SK-N-MC (cell line): Measurements from ENCODE around the gene KCTD5.
"Not testable (repeated sequence)": the region's sequence is repeated elsewhere in the genome, so short reads cannot be mapped to it uniquely, and the experiment has no call there.

Source experiments
- DNase-seq: peaks from one replicate; pipeline ENCODE4 v3.0.0-alpha.2; 2011; ENCODE audit warnings: low read depth, low spot score
- H3K27ac ChIP-seq: fragments of 200-600 bp; sonication (generic); 2 replicates; pipeline ENCODE4 v1.5.1; 2016; ENCODE audit warnings: mixed run types
- H3K36me3 ChIP-seq: fragments of 200-600 bp; sonication (generic); 2 replicates; pipeline ENCODE4 v1.6.1; 2017; ENCODE audit warnings: antibody characterized with exemption, low read length, mixed read lengths; ENCODE audit not compliant: insufficient read depth
- H3K4me3 ChIP-seq: fragments of 200-600 bp; sonication (generic); 2 replicates; pipeline ENCODE4 v1.5.1; 2016
- H3K9ac ChIP-seq: fragments of 200-600 bp; sonication (generic); 2 replicates; pipeline ENCODE4 v1.8.0; 2017; ENCODE audit warnings: mixed run types, mixed read lengths; ENCODE audit not compliant: insufficient read length
- H3K9me3 ChIP-seq: fragments of 200-600 bp; sonication (generic); 2 replicates; pipeline ENCODE4 v1.6.1; 2017; ENCODE audit warnings: low read depth, mild to moderate bottlenecking, antibody characterized with exemption, low read length, moderate library complexity, mixed read lengths
- EZH2 ChIP-seq: fragments of 200-600 bp; sonication (generic); IDR thresholded peaks from one replicate; pipeline ENCODE4 v1.6.1; 2017; ENCODE audit warnings: antibody characterized with exemption
- FOXP2 ChIP-seq: optimal IDR thresholded peaks from 2 replicates; pipeline ENCODE3; 2011; ENCODE audit warnings: mild to moderate bottlenecking, moderate library complexity; ENCODE audit not compliant: insufficient read depth; ENCODE audit errors: extremely low read length, control extremely low read depth
- POLR2AphosphoS5 ChIP-seq: IDR thresholded peaks from 2 replicates; pipeline ENCODE4 v1.6.1; 2012; ENCODE audit warnings: mild to moderate bottlenecking, low read depth, low read length, borderline replicate concordance

Gene KCTD5

GRCh38 chr16:2675021-2675420 lies 7.3 kb upstream of the KCTD5 start:
- Histone ChIP-seq H3K9me3 (no peaks in the 10 kb centered on the region), H3K27ac (no peak overlapping the region), H3K36me3 (no peaks in the 10 kb centered on the region), H3K9ac (no peak overlapping the region), H3K4me3 (no peak overlapping the region)
- no peak for DNase-seq
- TF ChIP-seq EZH2: no peak

DNA sequence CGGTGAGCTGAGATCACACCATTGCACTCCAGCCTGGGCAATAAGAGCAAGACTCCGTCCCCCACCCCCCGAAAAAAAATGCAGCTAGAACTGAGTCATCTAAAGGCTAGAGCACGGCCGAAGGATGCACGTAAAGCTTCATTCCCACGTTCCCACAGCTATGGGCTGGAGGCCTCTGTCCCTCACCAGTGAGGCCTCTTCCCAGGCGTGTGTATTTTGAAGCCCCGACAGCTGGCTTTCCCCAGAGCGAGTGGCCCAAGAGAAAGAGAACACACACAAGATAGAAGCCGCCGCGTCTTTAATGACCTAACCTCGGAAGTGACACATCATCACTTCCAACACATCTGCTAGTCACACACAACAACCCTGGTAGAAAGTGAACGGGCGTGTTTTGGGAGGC lies 6.6 kb upstream of the KCTD5 start:
- no peaks in the 10 kb centered on the region for H3K36me3 ChIP-seq
- DNase-seq: no peak
- H3K27ac ChIP-seq: no peak overlapping the region

GRCh38 chr16:2676937-2677336 lies 5.4 kb upstream of the KCTD5 start:
- not testable (repeated sequence) for H3K27ac ChIP-seq, H3K9ac ChIP-seq, H3K4me3 ChIP-seq, DNase-seq, H3K9me3 ChIP-seq, H3K36me3 ChIP-seq

More for the DNA sequence above, 6.6 kb upstream of the KCTD5 start:
- Histone ChIP-seq H3K9ac (no peak overlapping the region), H3K4me3 (no peak overlapping the region), H3K9me3 (no peaks in the 10 kb centered on the region)
- no peak for TF ChIP-seq POLR2AphosphoS5
- no peak for TF ChIP-seq FOXP2
- no peak for TF ChIP-seq EZH2

DNA sequence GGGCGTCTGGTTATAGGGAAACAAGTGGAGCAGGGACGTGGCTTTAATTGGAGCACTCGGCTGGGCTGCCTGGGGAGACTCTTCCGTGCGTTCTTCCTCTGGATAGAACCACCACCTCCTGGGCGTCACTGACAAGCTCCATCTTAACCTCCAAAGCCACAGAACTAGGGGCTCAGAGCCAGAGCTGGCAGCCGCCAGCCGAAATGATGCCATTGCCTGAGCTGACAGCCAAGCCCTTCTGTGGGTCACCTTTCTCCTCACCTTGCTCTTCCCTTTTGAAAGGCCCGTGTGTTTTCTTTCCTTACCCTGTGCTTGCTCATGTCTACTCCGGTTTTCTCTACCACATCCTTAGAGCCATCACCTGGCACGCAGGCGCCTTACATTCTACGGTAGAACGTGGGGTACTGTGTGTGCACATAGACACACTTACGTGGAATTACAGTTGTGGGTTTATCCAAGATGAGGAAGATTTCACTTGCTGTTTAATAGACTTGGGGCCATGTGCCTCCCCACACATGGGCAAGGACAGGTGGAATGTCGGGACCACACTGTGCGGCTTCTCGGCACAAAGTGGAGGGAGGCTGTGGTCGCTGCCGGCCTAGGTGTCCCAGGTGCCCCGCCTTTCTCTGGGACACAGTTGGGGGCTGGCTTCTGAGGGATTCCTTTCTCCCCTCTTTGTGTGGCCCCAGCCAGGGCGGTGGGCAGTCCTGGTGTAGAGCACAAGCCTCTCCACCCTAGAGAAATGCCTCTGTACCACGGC lies 3.9 kb upstream of the KCTD5 start:
- H3K4me3 ChIP-seq, H3K9me3 ChIP-seq, DNase-seq, H3K9ac ChIP-seq, H3K36me3 ChIP-seq, H3K27ac ChIP-seq: not testable (repeated sequence)

DNA sequence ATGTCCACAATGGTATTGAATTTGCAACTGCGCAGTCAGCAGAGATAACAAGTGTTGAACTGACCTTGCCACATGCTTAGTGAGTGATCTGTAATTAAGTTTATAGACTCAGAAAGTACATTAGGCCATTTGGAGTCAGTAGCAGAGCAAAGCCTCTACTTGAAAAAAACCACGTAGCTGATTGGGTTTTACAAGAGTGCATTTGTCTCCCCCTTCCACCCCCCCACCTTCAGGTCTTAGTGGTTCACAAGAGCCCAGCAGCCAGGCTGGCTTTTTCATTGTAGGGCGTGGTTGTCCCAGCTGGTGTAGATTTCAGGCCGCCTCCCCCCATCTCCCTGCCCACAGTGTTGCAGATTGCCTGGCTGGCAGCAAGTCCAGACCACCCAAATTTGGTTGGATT lies 2.4 kb upstream of the KCTD5 start:
- H3K27ac ChIP-seq, H3K4me3 ChIP-seq, H3K9ac ChIP-seq, H3K36me3 ChIP-seq, DNase-seq, H3K9me3 ChIP-seq: not testable (repeated sequence)

DNA sequence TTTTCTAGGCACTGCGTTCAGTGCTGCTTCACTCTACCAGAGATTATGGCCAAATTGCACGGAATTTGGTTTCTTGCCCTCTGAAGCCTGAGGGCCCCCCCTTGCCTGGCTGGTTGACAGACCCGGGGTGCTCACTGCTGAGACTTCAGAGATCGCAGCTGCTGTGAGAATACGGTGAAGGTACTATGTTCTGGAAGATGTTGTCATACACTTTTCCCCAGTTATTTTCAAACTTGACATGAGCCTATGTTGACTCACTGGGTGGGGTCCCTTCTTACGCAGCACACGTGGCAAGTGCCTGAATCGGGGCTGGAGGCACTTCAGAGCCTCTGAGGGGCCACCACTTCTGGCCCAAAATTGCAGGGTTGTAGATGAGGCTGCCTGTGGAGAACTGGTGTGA lies 2.0 kb upstream of the KCTD5 start:
- H3K27ac ChIP-seq, H3K36me3 ChIP-seq, H3K9me3 ChIP-seq, DNase-seq, H3K9ac ChIP-seq, H3K4me3 ChIP-seq: not testable (repeated sequence)

GRCh38 chr16:2683041-2683440 lies 718 bp downstream of the KCTD5 start:
- not testable (repeated sequence) for H3K27ac ChIP-seq, H3K9me3 ChIP-seq, DNase-seq, H3K36me3 ChIP-seq
- peak overlapping the region; percentile 99 for H3K4me3 ChIP-seq
- peak overlapping the region; percentile 99 for H3K9ac ChIP-seq

DNA sequence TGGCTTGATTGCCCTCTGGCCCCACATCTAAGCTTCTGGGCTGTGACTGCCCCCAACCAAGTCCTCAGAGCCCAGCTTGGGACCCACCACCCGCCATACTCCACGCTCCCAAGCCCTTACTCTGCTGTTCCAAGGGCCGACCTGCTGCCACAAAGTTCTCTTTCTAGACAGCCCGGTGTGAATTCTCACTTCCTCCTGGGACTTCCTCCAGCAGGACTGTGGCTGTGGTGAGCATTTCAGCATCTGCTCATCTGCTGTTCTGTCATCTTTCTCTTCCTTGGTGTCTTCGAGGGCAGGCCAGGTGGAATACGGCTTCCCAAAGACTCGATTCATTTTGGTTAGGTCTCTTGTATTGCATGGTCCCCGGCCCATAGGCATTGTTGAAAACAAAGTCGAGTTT lies 3.8 kb downstream of the KCTD5 start:
- H3K9ac ChIP-seq, H3K4me3 ChIP-seq, DNase-seq, H3K27ac ChIP-seq, H3K9me3 ChIP-seq, H3K36me3 ChIP-seq: not testable (repeated sequence)

DNA sequence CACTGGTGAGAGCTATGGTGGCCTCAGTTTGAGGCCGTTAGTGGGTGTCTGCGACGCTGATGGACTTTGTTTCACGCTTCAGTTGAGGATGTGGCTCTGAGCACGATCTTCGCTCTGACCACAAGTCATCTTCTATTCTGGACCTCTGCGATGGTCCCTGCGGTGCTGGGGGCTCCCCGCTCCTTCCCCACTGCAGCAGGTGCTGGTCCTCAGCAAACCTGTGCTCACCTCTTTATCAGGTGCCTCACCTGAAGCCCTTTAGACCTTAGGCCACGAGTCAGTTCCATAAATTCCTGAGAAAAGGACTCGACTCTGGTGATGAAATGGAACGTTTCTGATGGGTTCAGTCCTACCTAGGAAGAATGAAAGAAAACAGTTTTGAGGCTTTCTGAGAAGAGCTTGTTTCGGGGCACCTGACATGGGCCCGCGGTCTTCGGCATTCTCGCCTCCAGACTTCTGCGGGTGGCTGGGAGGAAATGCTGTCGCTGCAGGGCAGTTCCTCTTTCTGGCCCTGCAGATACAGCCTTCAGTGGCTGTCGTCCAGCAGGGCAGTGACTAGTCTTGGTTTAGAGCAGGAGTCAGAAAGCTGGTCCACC lies 4.7 kb downstream of the KCTD5 start:
- no peak for DNase-seq
- no peaks in the 10 kb centered on the region for H3K36me3 ChIP-seq
- no peak overlapping the region for H3K4me3 ChIP-seq
- TF ChIP-seq FOXP2 (no peak), EZH2 (no peak), POLR2AphosphoS5 (no peak)
- H3K27ac ChIP-seq: no peak overlapping the region
- H3K9me3 ChIP-seq: no peaks in the 10 kb centered on the region
- no peak overlapping the region for H3K9ac ChIP-seq
